ENCODE results near the gene CXCL14. TPM values are rescaled to one million over a fixed set of nuclear protein-coding genes. Genes with fewer than 3 reads are reported as not detected.

The CXCL14 gene
- total RNA-seq, 1 experiment from 2014 or later, result not detected

GRCh38 chr5:135526924-135527323 is 51.9 kb downstream of the CXCL14 start:
- Mint-ChIP-seq H3K4me1 (ENCODE audit: low read depth, unreplicated experiment) (no peaks in the 10 kb centered on the region), H3K27ac (ENCODE audit: unreplicated experiment) (no peak overlapping the region), H3K9me3 (ENCODE audit: low read depth, unreplicated experiment) (no peaks in the 10 kb centered on the region), H3K4me3 (ENCODE audit: low read depth, unreplicated experiment) (no peak overlapping the region), H3K36me3 (ENCODE audit: insufficient read depth, unreplicated experiment) (no peaks in the 10 kb centered on the region), H3K27me3 (ENCODE audit: unreplicated experiment) (peaks cover 95% of the 10 kb centered on the region)
- TF ChIP-seq CTCF (IDR thresholded peaks at IDR 0.05; ENCODE audit: unreplicated experiment), result no peak
- intact Hi-C loops (cut with micrococcal nuclease; ENCODE audit: unreplicated experiment), result no loop called here
- CTCF ChIA-PET, result no interaction called here
- DNase-seq, result no peak
- no TSS peak for BruUV-seq (replicated peaks)

GRCh38 chr5:135521964-135522363 is 56.8 kb downstream of the CXCL14 start:
- TF ChIP-seq CTCF (IDR thresholded peaks at IDR 0.05; ENCODE audit: unreplicated experiment), result no peak
- CTCF ChIA-PET, result no interaction called here
- no peak overlapping the region for H3K27ac Mint-ChIP-seq (ENCODE audit: unreplicated experiment)
- no peaks in the 10 kb centered on the region for H3K36me3 Mint-ChIP-seq (ENCODE audit: insufficient read depth, unreplicated experiment)
- DNase-seq, result no peak
- H3K9me3 Mint-ChIP-seq (ENCODE audit: low read depth, unreplicated experiment), result peaks cover 2% of the 10 kb centered on the region
- BruUV-seq (replicated peaks), result no TSS peak
- no peak overlapping the region for H3K4me3 Mint-ChIP-seq (ENCODE audit: low read depth, unreplicated experiment)
- peaks cover 86% of the 10 kb centered on the region for H3K27me3 Mint-ChIP-seq (ENCODE audit: unreplicated experiment)
- intact Hi-C loops (cut with micrococcal nuclease; ENCODE audit: unreplicated experiment), result no loop called here
- H3K4me1 Mint-ChIP-seq (ENCODE audit: low read depth, unreplicated experiment), result no peaks in the 10 kb centered on the region

Other genes with a start within 250 kb of the CXCL14 start
- gene MACROH2A1, start 179.8 kb downstream of the CXCL14 start, total RNA-seq (2022), result 365 and 368 TPM in 2 replicates
- not detected in 2 replicates for gene DCANP1, start 131.6 kb downstream of the CXCL14 start, total RNA-seq (2022)
- gene TIFAB, start 126.6 kb downstream of the CXCL14 start, total RNA-seq (2022), result not detected in 2 replicates
- not detected in 2 replicates for gene NEUROG1, start 43.0 kb downstream of the CXCL14 start, total RNA-seq (2022)